Stimulated activated naive CD8-positive, alpha-beta T cell treated with anti-CD3 and anti-CD28 coated beads, Interleukin-15, Interleukin-2, amounts not matched to agents 100 ng/mL and 50 ng/mL, for 24 hours (primary cell): ENCODE data around the gene GRIN2D.
"Not testable (repeated sequence)": the region's sequence is repeated elsewhere in the genome, so short reads cannot be mapped to it uniquely, and the experiment has no call there.

Source experiments
- H3K27ac Mint-ChIP-seq: one replicate; pipeline ENCODE4 v1.8.0; 2021; ENCODE audit warnings: mild to moderate bottlenecking, mixed read lengths
- H3K27me3 Mint-ChIP-seq: one replicate; pipeline ENCODE4 v1.8.0; 2021; ENCODE audit warnings: mixed read lengths
- H3K36me3 Mint-ChIP-seq: one replicate; pipeline ENCODE4 v1.8.0; 2021; ENCODE audit warnings: low read depth, mixed read lengths
- H3K4me1 Mint-ChIP-seq: one replicate; pipeline ENCODE4 v1.8.0; 2021; ENCODE audit warnings: low read depth, mixed read lengths
- H3K4me3 Mint-ChIP-seq: one replicate; pipeline ENCODE4 v1.8.0; 2021; ENCODE audit warnings: mild to moderate bottlenecking, mixed read lengths
- H3K9me3 Mint-ChIP-seq: one replicate; pipeline ENCODE4 v1.8.0; 2021; ENCODE audit warnings: mixed read lengths

Gene GRIN2D

GRCh38 chr19:48385461-48386087, 7.9 kb upstream of the GRIN2D start:
- no peaks in the 10 kb centered on the region for H3K4me1 Mint-ChIP-seq
- no peaks in the 10 kb centered on the region for H3K9me3 Mint-ChIP-seq
- no peak overlapping the region for H3K27ac Mint-ChIP-seq
- peaks cover 57% of the 10 kb centered on the region for H3K36me3 Mint-ChIP-seq
- no peaks in the 10 kb centered on the region for H3K27me3 Mint-ChIP-seq
- H3K4me3 Mint-ChIP-seq: no peak overlapping the region

GRCh38 chr19:48386981-48387380, 6.5 kb upstream of the GRIN2D start:
- H3K9me3 Mint-ChIP-seq: no peaks in the 10 kb centered on the region
- H3K4me3 Mint-ChIP-seq: no peak overlapping the region
- H3K27ac Mint-ChIP-seq: no peak overlapping the region
- no peaks in the 10 kb centered on the region for H3K27me3 Mint-ChIP-seq
- H3K4me1 Mint-ChIP-seq: no peaks in the 10 kb centered on the region
- peaks cover 52% of the 10 kb centered on the region for H3K36me3 Mint-ChIP-seq

- Mint-ChIP-seq H3K36me3 (peaks cover 24% of the 10 kb centered on the region), H3K9me3 (no peaks in the 10 kb centered on the region), H3K27me3 (peaks cover 20% of the 10 kb centered on the region), H3K4me3 (peak overlapping the region; percentile 89), H3K27ac (peak overlapping the region; percentile 98), H3K4me1 (peaks cover 5% of the 10 kb centered on the region)
These were observed 3.0 kb upstream of the GRIN2D start for GRCh38 chr19:48390188-48391099.

GRCh38 chr19:48391100-48392005, 2.1 kb upstream of the GRIN2D start, which contains the start of gene KDELR1:
Gene KDELR1 (minus strand): TSS chr19:48391551. CDS start chr19:48391358, 193 bp downstream.
- Mint-ChIP-seq H3K27ac (peak within 1 kb of the TSS; percentile 98), H3K4me1 (peaks cover 7% of the 10 kb centered on the region), H3K9me3 (no peaks in the 10 kb centered on the region), H3K4me3 (peak within 1 kb of the TSS; percentile 89), H3K27me3 (peaks cover 27% of the 10 kb centered on the region), H3K36me3 (peaks cover 20% of the 10 kb centered on the region)

GRCh38 chr19:48392006-48392344, 1.5 kb upstream of the GRIN2D start:
- H3K4me3 Mint-ChIP-seq, H3K9me3 Mint-ChIP-seq, H3K4me1 Mint-ChIP-seq, H3K27ac Mint-ChIP-seq: not testable (repeated sequence)
- Mint-ChIP-seq H3K27me3 (peaks cover 27% of the 10 kb centered on the region), H3K36me3 (peaks cover 18% of the 10 kb centered on the region)

- Mint-ChIP-seq H3K36me3 (peaks cover 8% of the 10 kb centered on the region), H3K4me1 (peaks cover 17% of the 10 kb centered on the region), H3K27ac (no peak overlapping the region), H3K9me3 (no peaks in the 10 kb centered on the region), H3K4me3 (no peak overlapping the region), H3K27me3 (peaks cover 36% of the 10 kb centered on the region)
These were observed 459 bp upstream of the GRIN2D start for GRCh38 chr19:48392860-48393558.

- H3K27ac Mint-ChIP-seq: no peak overlapping the region
- H3K36me3 Mint-ChIP-seq: no peaks in the 10 kb centered on the region
- peaks cover 24% of the 10 kb centered on the region for H3K4me1 Mint-ChIP-seq
- H3K9me3 Mint-ChIP-seq: peaks cover 2% of the 10 kb centered on the region
- H3K27me3 Mint-ChIP-seq: peaks cover 38% of the 10 kb centered on the region
- H3K4me3 Mint-ChIP-seq: peak overlapping the region; percentile 61
These were observed 1.1 kb downstream of the GRIN2D start for GRCh38 chr19:48394331-48395169.

- H3K36me3 Mint-ChIP-seq: no peaks in the 10 kb centered on the region
- peaks cover 29% of the 10 kb centered on the region for H3K4me1 Mint-ChIP-seq
- peaks cover 3% of the 10 kb centered on the region for H3K9me3 Mint-ChIP-seq
- H3K4me3 Mint-ChIP-seq: no peak overlapping the region
- peaks cover 38% of the 10 kb centered on the region for H3K27me3 Mint-ChIP-seq
- H3K27ac Mint-ChIP-seq: no peak overlapping the region
These were observed 1.6 kb downstream of the GRIN2D start for GRCh38 chr19:48395170-48395455.

- Mint-ChIP-seq H3K27me3 (peaks cover 38% of the 10 kb centered on the region), H3K27ac (no peak overlapping the region), H3K4me1 (peaks cover 29% of the 10 kb centered on the region)
These were observed 2.0 kb downstream of the GRIN2D start for GRCh38 chr19:48395499-48395898.

GRCh38 chr19:48396016-48396823, 2.8 kb downstream of the GRIN2D start:
- Mint-ChIP-seq H3K4me3 (no peak overlapping the region), H3K27ac (no peak overlapping the region), H3K9me3 (peaks cover 3% of the 10 kb centered on the region), H3K4me1 (peaks cover 29% of the 10 kb centered on the region), H3K36me3 (no peaks in the 10 kb centered on the region), H3K27me3 (peaks cover 38% of the 10 kb centered on the region)

More at GRCh38 chr19:48395499-48395898, 2.0 kb downstream of the GRIN2D start:
- H3K36me3 Mint-ChIP-seq: no peaks in the 10 kb centered on the region
- peaks cover 3% of the 10 kb centered on the region for H3K9me3 Mint-ChIP-seq
- no peak overlapping the region for H3K4me3 Mint-ChIP-seq

- no peak overlapping the region for H3K4me3 Mint-ChIP-seq
These were observed 3.3 kb downstream of the GRIN2D start for GRCh38 chr19:48396824-48397176.

GRCh38 chr19:48397263-48398101, 4.0 kb downstream of the GRIN2D start:
- Mint-ChIP-seq H3K9me3 (peaks cover 3% of the 10 kb centered on the region), H3K4me3 (peak overlapping the region; percentile 84), H3K36me3 (no peaks in the 10 kb centered on the region), H3K27me3 (peaks cover 38% of the 10 kb centered on the region), H3K4me1 (peaks cover 29% of the 10 kb centered on the region), H3K27ac (peak overlapping the region; percentile 86)

More at GRCh38 chr19:48396824-48397176, 3.3 kb downstream of the GRIN2D start:
- H3K36me3 Mint-ChIP-seq: no peaks in the 10 kb centered on the region
- H3K4me1 Mint-ChIP-seq: peaks cover 29% of the 10 kb centered on the region
- peaks cover 3% of the 10 kb centered on the region for H3K9me3 Mint-ChIP-seq
- H3K27ac Mint-ChIP-seq: no peak overlapping the region
- peaks cover 38% of the 10 kb centered on the region for H3K27me3 Mint-ChIP-seq

- Mint-ChIP-seq H3K9me3 (peaks cover 3% of the 10 kb centered on the region), H3K27me3 (peaks cover 34% of the 10 kb centered on the region), H3K36me3 (no peaks in the 10 kb centered on the region), H3K4me1 (peaks cover 29% of the 10 kb centered on the region), H3K4me3 (peak overlapping the region; percentile 84), H3K27ac (peak overlapping the region; percentile 86)
These were observed 4.6 kb downstream of the GRIN2D start for GRCh38 chr19:48398102-48398374.
